Measurements from ENCODE around the gene RPS19. TPM values are rescaled to one million over a fixed set of nuclear protein-coding genes. Genes with fewer than 3 reads are reported as not detected.

The RPS19 gene
- total and polyA plus RNA-seq, 10 of the 15 experiments (the other 5 are each of a cell fraction or from before 2014, with no cell fraction given), result 2,615 to 5,578 (median 4,127) TPM

DNA sequence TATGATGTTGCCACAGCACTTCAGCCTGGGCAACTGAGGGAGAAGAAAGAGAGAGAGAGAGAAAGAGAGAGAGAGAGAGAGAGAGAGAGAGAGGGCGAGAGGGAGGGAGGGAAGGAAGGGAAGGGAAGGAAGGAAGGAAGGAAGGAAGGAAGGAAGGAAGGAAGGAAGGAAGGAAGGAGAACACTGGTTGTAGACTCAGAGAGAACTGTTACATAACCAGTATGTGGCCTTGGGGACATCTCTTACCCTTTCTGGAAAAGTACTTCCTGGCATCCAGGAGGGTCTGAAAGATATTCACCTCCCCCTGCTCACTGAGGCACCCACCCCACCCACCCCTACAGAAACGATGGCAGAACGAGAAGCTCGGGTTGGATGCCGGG is 20.3 kb downstream of the RPS19 start:
- in situ Hi-C loops (cut with MboI), result no loop called here
- ChIA-PET SMC1A (ENCODE audit: uncharacterized antibody, unreplicated experiment) (no interaction called here), CTCF (no interaction called here), RAD21 (ENCODE audit: unreplicated experiment) (no interaction called here), POLR2A (no interaction called here)
- no peak overlapping the region for H3K4me3 ChIP-seq
- no peak for DNase-seq (ENCODE audit: low read depth, low spot score)
- intact Hi-C loops (cut with micrococcal nuclease; ENCODE audit: unreplicated experiment), result no loop called here
- peaks cover 3 to 4% of the 10 kb centered on the region in 2 experiments; a peak in 3 of 4 replicates for H3K36me3 ChIP-seq (ENCODE audit: control insufficient read depth in 2 of 2, insufficient read depth in 2 of 2, low read length in 1 of 2)
- H3K4me1 ChIP-seq (ENCODE audit: control insufficient read depth, insufficient read depth, low read length), result peaks cover 30% of the 10 kb centered on the region
- no peak for FAIRE-seq
- no peaks in the 10 kb centered on the region for H3K9me3 ChIP-seq (replicated peaks; ENCODE audit: control insufficient read depth, insufficient read depth, low read length)
- WGBS (ENCODE audit: insufficient coverage, insufficient replicate concordance, low lambda C conversion rate, missing lambda C conversion rate), result 52% methylated on average over 5 of the region's 5 CpGs
- no peak overlapping the region for H3K27ac ChIP-seq (ENCODE audit: control insufficient read depth, insufficient read depth)
- no peaks in the 10 kb centered on the region for H4K20me1 ChIP-seq (ENCODE audit: control insufficient read depth, insufficient read depth)
- no peak for ATAC-seq
- no peaks in the 10 kb centered on the region for H3K27me3 ChIP-seq (replicated peaks in 1 of 2; ENCODE audit: control insufficient read depth in 2 of 2, insufficient read depth in 2 of 2, low read length in 1 of 2)
- H3K9ac ChIP-seq (ENCODE audit: control insufficient read depth, insufficient read depth, low read length), result no peak overlapping the region
- TF ChIP-seq RB1 (IDR thresholded peaks at IDR 0.05; ENCODE audit: borderline replicate concordance) (no peak), NR2F1 (conservative IDR thresholded peaks at IDR 0.05) (no peak), ETV6 (conservative IDR thresholded peaks at IDR 0.05 in 1 of 2, IDR thresholded peaks at IDR 0.05 in 1 of 2; ENCODE audit: borderline replicate concordance in 1 of 2, low read depth in 1 of 2) (peak in 1 of 2 experiments; percentile 68; a peak in 2 of 4 replicates), NFYA (IDR thresholded peaks at IDR 0.05; ENCODE audit: borderline replicate concordance, low read depth, low read length) (no peak), MEF2B (IDR thresholded peaks at IDR 0.05; ENCODE audit: partially characterized antibody, poor library complexity, severe bottlenecking) (no peak), SUZ12 (IDR thresholded peaks at IDR 0.05; ENCODE audit: unreplicated experiment) (no peak), HDGF (IDR thresholded peaks at IDR 0.05) (0 out of 2 replicates have a peak, but pooled peaks have one; percentile 27), EED (IDR thresholded peaks at IDR 0.05; ENCODE audit: low read depth) (no peak)
- H3K4me2 ChIP-seq (ENCODE audit: control insufficient read depth, insufficient read depth), result no peak overlapping the region
- BruUV-seq (replicated peaks), result no TSS peak
- H3K79me2 ChIP-seq (ENCODE audit: control insufficient read depth, insufficient read depth, low read length), result peaks cover 63% of the 10 kb centered on the region
- H2AFZ ChIP-seq (ENCODE audit: control insufficient read depth, low read depth, low read length), result no peak overlapping the region

All from GM12878 (cell line).